GM18502 (cell line): Measurements from ENCODE around the gene ANKRD35.
"Not testable (repeated sequence)": the region's sequence is repeated elsewhere in the genome, so short reads cannot be mapped to it uniquely, and the experiment has no call there.

ENCODE experiments used
- ATAC-seq: cut with Tn5 transposase; IDR thresholded peaks from one replicate; pipeline ENCODE4 v1.9.1; 2021; ENCODE audit warnings: mild to moderate bottlenecking; ENCODE audit not compliant: unreplicated experiment, poor library complexity

Gene ANKRD35, protein sequence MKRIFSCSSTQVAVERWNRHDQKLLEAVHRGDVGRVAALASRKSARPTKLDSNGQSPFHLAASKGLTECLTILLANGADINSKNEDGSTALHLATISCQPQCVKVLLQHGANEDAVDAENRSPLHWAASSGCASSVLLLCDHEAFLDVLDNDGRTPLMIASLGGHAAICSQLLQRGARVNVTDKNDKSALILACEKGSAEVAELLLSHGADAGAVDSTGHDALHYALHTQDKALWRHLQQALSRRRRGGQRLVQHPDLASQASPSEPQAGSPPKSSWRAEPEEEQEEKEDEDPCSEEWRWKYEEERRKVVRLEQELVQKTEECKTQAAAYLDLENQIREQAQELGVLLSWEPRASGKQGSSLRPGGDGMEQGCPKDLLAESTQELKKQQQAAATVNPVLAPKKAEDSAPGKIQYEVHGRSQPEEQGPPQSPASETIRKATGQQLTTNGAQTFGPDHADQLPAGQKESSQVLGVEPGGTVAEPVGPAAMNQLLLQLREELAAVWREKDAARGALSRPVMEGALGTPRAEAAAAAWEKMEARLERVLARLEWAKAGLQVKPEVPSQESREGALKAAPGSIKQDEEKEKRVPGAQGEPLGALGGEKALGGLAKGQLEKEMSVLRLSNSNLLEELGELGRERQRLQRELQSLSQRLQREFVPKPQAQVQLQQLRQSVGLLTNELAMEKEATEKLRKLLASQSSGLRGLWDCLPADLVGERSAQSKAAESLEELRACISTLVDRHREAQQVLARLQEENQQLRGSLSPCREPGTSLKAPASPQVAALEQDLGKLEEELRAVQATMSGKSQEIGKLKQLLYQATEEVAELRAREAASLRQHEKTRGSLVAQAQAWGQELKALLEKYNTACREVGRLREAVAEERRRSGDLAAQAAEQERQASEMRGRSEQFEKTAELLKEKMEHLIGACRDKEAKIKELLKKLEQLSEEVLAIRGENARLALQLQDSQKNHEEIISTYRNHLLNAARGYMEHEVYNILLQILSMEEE

GRCh38 chr1:145885738-145886287 lies at the start of gene ANKRD35:
TSS of gene ANKRD35 (minus strand) at chr1:145885866. CDS start at chr1:145885758, 108 bp downstream.
- peak; percentile 100 for ATAC-seq

GRCh38 chr1:145932522-145933009 lies 46.9 kb upstream of the ANKRD35 start:
- not testable (repeated sequence) for ATAC-seq

- no peak for ATAC-seq
These were observed 42.4 kb upstream of the ANKRD35 start for GRCh38 chr1:145927916-145928643.

DNA sequence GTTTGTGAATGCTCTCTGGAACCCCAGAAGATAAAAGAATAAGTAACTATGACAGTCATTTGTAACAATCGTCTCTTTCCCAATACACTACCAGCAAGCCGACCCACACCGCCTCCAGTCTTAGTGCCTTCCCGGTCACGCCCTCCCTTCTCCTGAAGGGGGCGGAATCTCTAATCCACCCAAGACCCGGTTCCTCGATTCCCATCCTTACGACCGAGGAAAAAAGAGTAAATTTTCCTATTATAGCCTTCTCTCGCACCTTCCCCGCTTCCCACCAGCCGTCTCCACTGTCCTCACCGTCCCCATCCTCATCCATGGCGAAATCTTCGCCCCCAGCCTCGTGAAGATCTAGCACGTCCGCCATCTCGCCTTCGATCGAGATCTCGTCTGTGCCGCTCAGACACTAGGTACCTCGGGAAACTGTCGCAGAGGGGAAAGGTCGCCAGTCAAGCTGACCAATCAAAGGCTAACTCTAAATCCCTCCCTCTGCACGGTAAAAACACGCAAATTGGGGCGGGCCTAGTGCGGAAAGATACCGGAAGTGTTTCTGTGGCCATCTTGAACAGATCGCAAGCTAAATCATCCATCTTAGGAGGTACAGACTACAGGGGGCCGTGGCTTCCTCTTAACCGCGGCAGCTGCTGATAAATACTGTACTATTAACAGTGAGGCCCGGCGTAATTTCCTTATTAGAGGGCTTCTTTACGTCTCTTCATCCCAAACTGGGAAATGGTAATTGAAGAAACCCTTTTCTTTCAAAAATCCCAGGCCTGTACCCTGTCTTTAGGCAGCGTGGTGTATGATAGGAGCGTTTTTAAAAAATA lies 41.6 kb upstream of the ANKRD35 start, which contains the start of gene RBM8A:
TSS of gene RBM8A (minus strand) at position 422 of the 824 bp plus-strand sequence. CDS start at position 364, 58 bp downstream.
- peak; percentile 95 for ATAC-seq

- peak; percentile 13 for ATAC-seq
These were observed 41.0 kb upstream of the ANKRD35 start for GRCh38 chr1:145926686-145927062.

GRCh38 chr1:145922266-145922665 lies 36.6 kb upstream of the ANKRD35 start:
- ATAC-seq, result no peak

- ATAC-seq, result not testable (repeated sequence)
These were observed 34.6 kb upstream of the ANKRD35 start for GRCh38 chr1:145920297-145920696.

DNA sequence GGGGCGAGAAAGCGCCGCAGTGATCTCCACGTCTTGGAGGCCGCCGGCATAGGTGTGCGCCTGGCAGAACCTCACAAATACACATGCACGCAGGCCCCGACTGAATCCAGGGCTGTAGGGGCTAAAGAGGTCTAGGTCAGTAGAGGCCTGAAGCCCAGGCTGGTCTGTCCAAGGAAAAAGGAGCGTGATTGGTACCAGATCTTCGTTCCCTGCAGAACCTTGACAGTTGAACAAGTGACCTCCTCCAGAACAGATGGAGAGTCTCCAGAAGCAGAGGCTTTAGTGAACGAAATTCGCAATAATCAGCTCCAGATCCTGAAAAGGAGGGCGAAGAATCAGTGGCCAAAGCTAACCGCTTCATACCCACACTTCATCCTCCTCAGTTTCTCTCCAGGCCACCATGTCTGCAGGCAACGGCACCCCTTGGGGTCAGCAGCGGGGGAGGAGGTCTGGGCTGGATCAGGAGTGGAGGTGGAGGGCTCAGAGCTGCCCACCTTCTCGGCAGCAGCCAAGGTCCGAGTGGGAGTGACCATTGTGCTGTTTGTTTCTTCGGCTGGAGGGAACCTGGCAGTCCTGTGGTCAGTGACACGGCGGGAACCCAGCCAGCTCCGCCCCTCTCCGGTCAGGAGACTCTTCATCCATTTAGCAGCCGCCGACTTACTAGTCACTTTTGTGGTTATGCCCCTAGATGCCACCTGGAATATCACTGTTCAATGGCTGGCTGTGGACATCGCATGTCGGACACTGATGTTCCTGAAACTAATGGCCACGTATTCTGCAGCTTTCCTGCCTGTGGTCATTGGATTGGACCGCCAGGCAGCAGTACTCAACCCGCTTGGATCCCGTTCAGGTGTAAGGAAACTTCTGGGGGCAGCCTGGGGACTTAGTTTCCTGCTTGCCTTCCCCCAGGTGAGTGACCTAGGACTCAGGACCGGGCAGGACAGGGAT lies 33.6 kb upstream of the ANKRD35 start:
- ATAC-seq, result peak; percentile 7

DNA sequence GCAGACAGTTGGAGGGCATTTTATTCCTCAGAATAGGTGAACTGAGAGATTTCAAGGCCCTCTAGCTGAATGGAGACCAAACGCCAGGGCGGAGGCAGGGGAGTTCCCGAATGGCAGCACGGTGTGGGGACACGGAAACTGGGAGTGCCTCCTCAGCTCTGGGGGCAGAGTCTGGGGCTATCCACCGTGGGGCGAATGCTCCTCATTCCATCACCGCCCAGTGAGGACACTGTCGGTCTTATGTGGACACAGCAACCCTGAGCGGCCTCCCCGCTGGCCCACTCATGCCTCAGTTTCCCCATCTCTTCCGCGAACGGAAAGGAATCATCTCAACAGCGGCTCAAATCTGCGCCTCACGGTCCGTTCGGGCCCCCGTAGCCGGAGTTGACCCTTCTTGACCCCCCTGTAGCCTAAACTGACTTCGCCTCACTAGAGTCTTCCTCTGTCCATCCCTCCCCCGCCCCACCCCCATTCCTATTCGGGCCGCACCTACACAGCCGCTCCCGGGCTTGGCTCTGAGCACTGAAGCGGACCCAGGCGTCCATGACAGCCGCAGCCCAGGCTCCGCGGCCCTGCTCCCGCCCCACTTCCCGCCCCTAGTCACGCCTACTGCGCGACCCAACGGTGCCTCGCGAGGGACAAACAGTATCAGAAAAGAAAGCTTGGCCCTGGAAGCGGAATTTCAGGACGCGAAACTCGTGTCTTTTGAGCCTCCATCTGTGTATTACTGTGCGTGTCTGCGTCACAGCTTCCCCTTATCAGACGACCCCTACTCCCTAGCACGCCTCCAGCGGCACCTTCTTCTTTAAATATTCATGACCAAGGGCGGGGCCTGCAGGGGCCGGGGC lies 32.7 kb upstream of the ANKRD35 start, which contains the start of gene PEX11B:
TSS of gene PEX11B (minus strand) at position 574 of the 848 bp plus-strand sequence. CDS start at position 545, 29 bp downstream.
- ATAC-seq, result peak; percentile 88

- ATAC-seq, result no peak
These were observed 31.9 kb upstream of the ANKRD35 start for GRCh38 chr1:145917595-145917994.

DNA sequence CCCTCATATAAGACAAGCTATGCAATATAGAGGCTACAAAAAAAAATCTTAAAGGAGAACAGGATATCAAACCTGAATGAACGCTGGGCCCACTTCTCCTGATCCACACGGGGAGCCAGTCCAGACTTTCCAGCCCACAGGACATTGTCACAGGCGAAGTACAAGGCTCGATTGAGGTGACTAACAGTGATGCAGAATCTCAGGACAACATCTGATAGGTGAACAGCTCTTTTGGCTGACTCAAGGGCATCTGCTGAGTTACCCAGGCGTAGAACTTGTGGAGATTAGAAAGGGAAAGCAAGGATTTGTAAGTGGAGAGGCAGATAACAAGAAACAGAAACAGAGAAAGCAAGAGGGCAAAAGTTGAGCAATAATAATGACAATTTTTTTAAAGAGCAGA lies 31.1 kb upstream of the ANKRD35 start:
- no peak for ATAC-seq

- ATAC-seq, result no peak
These were observed 26.5 kb upstream of the ANKRD35 start for GRCh38 chr1:145912128-145912641.

GRCh38 chr1:145908653-145909052 lies 23.0 kb upstream of the ANKRD35 start:
- ATAC-seq, result no peak

GRCh38 chr1:145906954-145907753 lies 21.5 kb upstream of the ANKRD35 start:
- ATAC-seq, result no peak

DNA sequence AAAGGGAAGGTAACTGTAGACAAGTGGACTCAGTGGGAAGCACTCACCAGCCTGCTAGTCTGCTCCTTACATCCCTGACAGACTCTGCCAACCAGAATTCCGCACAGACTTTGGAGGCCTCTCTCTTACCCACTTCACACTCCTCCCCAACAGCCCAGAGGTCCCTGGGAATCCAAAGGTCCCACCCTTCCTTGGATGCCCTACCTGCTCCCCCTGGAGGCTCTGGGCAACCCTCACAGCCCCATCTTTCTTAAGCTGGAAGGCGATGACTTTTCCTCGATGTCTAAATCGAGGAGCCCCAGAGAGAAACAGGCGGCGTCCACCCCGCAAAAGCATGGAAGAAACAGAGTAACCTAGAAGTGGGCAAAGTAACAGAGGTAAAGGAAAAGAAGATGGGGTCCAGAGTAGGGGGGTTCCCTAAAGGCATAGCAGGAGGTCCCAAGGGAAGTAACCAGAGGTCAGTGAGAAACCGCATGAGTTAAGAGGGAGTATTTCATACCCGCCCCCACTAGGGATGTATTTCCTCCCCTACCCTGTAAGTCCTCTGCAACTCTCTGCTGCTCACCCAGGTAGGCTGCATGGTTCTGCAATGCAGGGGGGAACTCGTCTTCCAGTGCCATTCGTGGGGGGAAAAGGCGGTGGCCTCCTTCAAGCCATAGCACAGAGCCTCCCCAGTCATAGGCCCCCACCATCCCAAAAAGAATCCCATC lies 15.8 kb upstream of the ANKRD35 start:
- ATAC-seq, result no peak
